ENCODE data around the gene EFNB2. TPM values are rescaled to one million over a fixed set of nuclear protein-coding genes. Genes with fewer than 3 reads are reported as not detected.

The EFNB2 gene
- total RNA-seq, 1 donor from 2014 or later = 47.0 TPM

- H3K27me3 ChIP-seq (ENCODE audit: low read depth) = no peaks in the 10 kb centered on the region
- intact Hi-C loops (cut with DNase I) = no loop called here
- H3K27ac ChIP-seq = no peak overlapping the region
- H3K4me3 ChIP-seq = no peak overlapping the region
- no peaks in the 10 kb centered on the region for H3K36me3 ChIP-seq
- ATAC-seq (no peak), DNase-seq (no peak)
- no peak for TF ChIP-seq CTCF (IDR thresholded peaks at IDR 0.05)
- H3K9me3 ChIP-seq = no peaks in the 10 kb centered on the region
- H3K4me1 ChIP-seq = no peaks in the 10 kb centered on the region
These were observed 22.2 kb downstream of the EFNB2 start for GRCh38 chr13:106513025-106513983.

GRCh38 chr13:106507560-106508274 is 27.7 kb downstream of the EFNB2 start:
- ATAC-seq (no peak), DNase-seq (no peak)
- TF ChIP-seq CTCF (IDR thresholded peaks at IDR 0.05) = no peak
- H3K4me3 ChIP-seq = no peak overlapping the region
- H3K27me3 ChIP-seq (ENCODE audit: low read depth) = no peaks in the 10 kb centered on the region
- no peaks in the 10 kb centered on the region for H3K36me3 ChIP-seq
- intact Hi-C loops (cut with DNase I) = no loop called here
- H3K4me1 ChIP-seq = peaks cover 7% of the 10 kb centered on the region
- no peaks in the 10 kb centered on the region for H3K9me3 ChIP-seq
- no peak overlapping the region for H3K27ac ChIP-seq

GRCh38 chr13:106506286-106506685 is 29.2 kb downstream of the EFNB2 start:
- intact Hi-C loops (cut with DNase I) = no loop called here

GRCh38 chr13:106505732-106506131 is 29.7 kb downstream of the EFNB2 start:
- DNase-seq (no peak), ATAC-seq (no peak)
- Histone ChIP-seq H3K4me1 (peaks cover 7% of the 10 kb centered on the region), H3K9me3 (no peaks in the 10 kb centered on the region), H3K4me3 (no peak overlapping the region), H3K36me3 (no peaks in the 10 kb centered on the region), H3K27ac (no peak overlapping the region), H3K27me3 (ENCODE audit: low read depth) (no peaks in the 10 kb centered on the region)
- intact Hi-C loops (cut with DNase I) = no loop called here
- no peak for TF ChIP-seq CTCF (IDR thresholded peaks at IDR 0.05)

More at GRCh38 chr13:106506286-106506685, 29.2 kb downstream of the EFNB2 start:
- no peaks in the 10 kb centered on the region for H3K27me3 ChIP-seq (ENCODE audit: low read depth)
- H3K36me3 ChIP-seq = no peaks in the 10 kb centered on the region
- H3K4me3 ChIP-seq = no peak overlapping the region
- no peak for DNase-seq
- H3K9me3 ChIP-seq = no peaks in the 10 kb centered on the region
- H3K4me1 ChIP-seq = peaks cover 7% of the 10 kb centered on the region
- no peak for TF ChIP-seq CTCF (IDR thresholded peaks at IDR 0.05)
- no peak for ATAC-seq
- H3K27ac ChIP-seq = no peak overlapping the region

- no peaks in the 10 kb centered on the region for H3K27me3 ChIP-seq (ENCODE audit: low read depth)
- ATAC-seq (peak; percentile 32 to 61), DNase-seq (no peak)
- H3K4me3 ChIP-seq = no peak overlapping the region
- H3K27ac ChIP-seq = no peak overlapping the region
- peaks cover 7% of the 10 kb centered on the region for H3K4me1 ChIP-seq
- no peaks in the 10 kb centered on the region for H3K36me3 ChIP-seq
- no peaks in the 10 kb centered on the region for H3K9me3 ChIP-seq
- intact Hi-C loops (cut with DNase I) = no loop called here
- no peak for TF ChIP-seq CTCF (IDR thresholded peaks at IDR 0.05)
These were observed 30.2 kb downstream of the EFNB2 start for GRCh38 chr13:106505295-106505694.
